ENCODE data around the gene RNF213. TPM values are rescaled to one million over a fixed set of nuclear protein-coding genes. Genes with fewer than 3 reads are reported as not detected.
"Not testable (repeated sequence)": the region's sequence is repeated elsewhere in the genome, so short reads cannot be mapped to it uniquely, and the experiment has no call there.

The RNF213 gene
- total and polyA plus RNA-seq, 4 donors = 67.0 to 198 (median 106) TPM

DNA sequence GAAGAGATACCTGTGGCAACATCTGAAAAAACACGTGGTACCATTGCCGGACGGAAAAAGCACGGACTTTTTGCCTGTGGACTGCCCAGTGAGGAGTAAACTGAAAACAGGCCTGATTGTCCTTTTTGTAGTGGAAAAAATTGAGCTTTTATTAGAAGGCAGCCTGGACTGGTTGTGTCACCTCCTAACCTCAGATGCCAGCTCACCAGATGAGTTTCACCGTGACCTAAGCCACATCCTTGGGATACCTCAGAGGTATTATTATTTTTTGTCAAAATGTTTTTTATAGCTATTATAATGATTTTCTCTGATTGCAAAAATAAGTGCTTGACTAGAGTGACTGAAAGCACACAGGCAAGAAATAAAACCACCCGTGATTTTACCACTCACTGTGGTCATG, 34.9 kb downstream of the RNF213 start:
- H3K27me3 ChIP-seq (ENCODE audit: control insufficient read depth in 3 of 3, insufficient read depth in 3 of 3, low read length in 2 of 3) = no peaks in the 10 kb centered on the region
- no peak overlapping the region for H3K27ac ChIP-seq (ENCODE audit: low read depth in 1 of 2, low read length in 1 of 2)
- no peaks in the 10 kb centered on the region for H3K4me1 ChIP-seq (ENCODE audit: control insufficient read depth in 5 of 5, insufficient read depth in 5 of 5, low read length in 5 of 5)
- no peak overlapping the region for H3K4me3 ChIP-seq
- ATAC-seq (ENCODE audit: insufficient read depth, low FRiP score) = no peak
- H3K9me3 ChIP-seq (ENCODE audit: control insufficient read depth in 4 of 4, insufficient read depth in 3 of 4, low read length in 3 of 4) = no peaks in the 10 kb centered on the region
- no peak for DNase-seq
- H3K9ac ChIP-seq (ENCODE audit: insufficient read depth in 1 of 2, low read length in 2 of 2) = no peak overlapping the region
- TF ChIP-seq, protein P1, sequence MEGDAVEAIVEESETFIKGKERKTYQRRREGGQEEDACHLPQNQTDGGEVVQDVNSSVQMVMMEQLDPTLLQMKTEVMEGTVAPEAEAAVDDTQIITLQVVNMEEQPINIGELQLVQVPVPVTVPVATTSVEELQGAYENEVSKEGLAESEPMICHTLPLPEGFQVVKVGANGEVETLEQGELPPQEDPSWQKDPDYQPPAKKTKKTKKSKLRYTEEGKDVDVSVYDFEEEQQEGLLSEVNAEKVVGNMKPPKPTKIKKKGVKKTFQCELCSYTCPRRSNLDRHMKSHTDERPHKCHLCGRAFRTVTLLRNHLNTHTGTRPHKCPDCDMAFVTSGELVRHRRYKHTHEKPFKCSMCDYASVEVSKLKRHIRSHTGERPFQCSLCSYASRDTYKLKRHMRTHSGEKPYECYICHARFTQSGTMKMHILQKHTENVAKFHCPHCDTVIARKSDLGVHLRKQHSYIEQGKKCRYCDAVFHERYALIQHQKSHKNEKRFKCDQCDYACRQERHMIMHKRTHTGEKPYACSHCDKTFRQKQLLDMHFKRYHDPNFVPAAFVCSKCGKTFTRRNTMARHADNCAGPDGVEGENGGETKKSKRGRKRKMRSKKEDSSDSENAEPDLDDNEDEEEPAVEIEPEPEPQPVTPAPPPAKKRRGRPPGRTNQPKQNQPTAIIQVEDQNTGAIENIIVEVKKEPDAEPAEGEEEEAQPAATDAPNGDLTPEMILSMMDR (IDR thresholded peaks at IDR 0.05; ENCODE audit: control extremely low read depth, extremely low read depth) = no peak
- WGBS, 2 donors = 95 to 97% methylated on average over 6 of the region's 6 CpGs
- peaks cover 21 to 64% (median 56%) of the 10 kb centered on the region in 4 donors for H3K36me3 ChIP-seq (ENCODE audit: control insufficient read depth in 4 of 4, insufficient read depth in 4 of 4, low read length in 4 of 4)

DNA sequence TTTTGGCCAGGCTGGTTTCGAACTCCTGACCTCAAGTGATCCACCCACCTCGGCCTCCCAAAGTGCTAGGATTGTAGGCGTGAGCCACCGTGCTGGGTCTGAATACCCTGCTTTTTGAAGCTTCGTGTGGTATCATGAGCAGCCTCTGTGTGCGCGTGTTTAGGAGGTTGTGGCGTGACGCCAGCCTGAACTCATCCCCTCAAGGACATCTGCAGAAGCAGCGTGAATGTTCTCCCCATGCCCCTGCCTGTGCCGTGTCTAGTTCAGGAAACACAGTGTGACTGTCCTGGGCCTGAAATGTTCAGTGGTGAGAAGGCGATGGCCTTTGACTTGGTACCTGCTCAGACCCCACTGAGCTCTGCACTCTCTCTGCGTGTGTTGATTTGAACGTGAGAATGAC, 35.6 kb downstream of the RNF213 start:
- H3K36me3 ChIP-seq (ENCODE audit: control insufficient read depth in 4 of 4, insufficient read depth in 4 of 4, low read length in 4 of 4) = peaks cover 23 to 63% (median 60%) of the 10 kb centered on the region in 4 donors
- no peak overlapping the region for H3K9ac ChIP-seq (ENCODE audit: insufficient read depth in 1 of 2, low read length in 2 of 2)
- H3K9me3 ChIP-seq (ENCODE audit: control insufficient read depth in 4 of 4, insufficient read depth in 3 of 4, low read length in 3 of 4) = no peaks in the 10 kb centered on the region
- no peak for DNase-seq
- 95 to 96% methylated on average over 14 of the region's 14 CpGs for WGBS, 2 donors
- H3K4me1 ChIP-seq (ENCODE audit: control insufficient read depth in 5 of 5, insufficient read depth in 5 of 5, low read length in 5 of 5) = no peaks in the 10 kb centered on the region
- ATAC-seq (ENCODE audit: insufficient read depth, low FRiP score) = no peak
- TF ChIP-seq, protein P1 (IDR thresholded peaks at IDR 0.05; ENCODE audit: control extremely low read depth, extremely low read depth) = no peak
- H3K4me3 ChIP-seq = no peak overlapping the region
- H3K27ac ChIP-seq (ENCODE audit: low read depth in 1 of 2, low read length in 1 of 2) = no peak overlapping the region
- no peaks in the 10 kb centered on the region for H3K27me3 ChIP-seq (ENCODE audit: control insufficient read depth in 3 of 3, insufficient read depth in 3 of 3, low read length in 2 of 3)

DNA sequence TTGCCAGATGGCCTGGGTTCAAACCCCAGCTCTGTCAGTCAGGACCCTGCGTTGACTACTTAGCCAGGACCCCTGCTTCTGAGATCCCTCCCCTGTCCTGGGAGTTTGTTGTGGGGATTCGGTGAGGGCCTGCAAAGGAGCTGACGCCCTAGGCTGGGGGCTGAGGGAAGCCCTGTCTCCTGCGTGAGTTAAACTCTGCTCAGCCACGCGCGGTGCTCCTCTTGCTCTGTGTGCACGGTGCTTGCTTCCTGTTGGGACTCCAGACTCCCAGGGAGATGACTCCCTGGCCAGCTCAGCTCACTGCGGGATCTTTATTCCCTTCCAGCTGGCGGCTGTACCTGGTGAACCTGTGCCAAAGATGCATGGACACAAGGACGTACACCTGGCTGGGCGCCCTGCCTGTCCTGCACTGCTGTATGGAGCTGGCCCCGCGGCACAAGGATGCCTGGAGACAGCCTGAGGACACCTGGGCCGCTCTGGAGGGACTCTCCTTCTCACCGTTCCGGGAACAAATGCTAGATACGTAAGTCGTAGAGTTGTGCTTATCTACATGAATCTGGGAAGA, 37.4 kb downstream of the RNF213 start:
- TF ChIP-seq, protein P1 (IDR thresholded peaks at IDR 0.05; ENCODE audit: control extremely low read depth, extremely low read depth) = no peak
- Histone ChIP-seq H3K9me3 (ENCODE audit: control insufficient read depth in 4 of 4, insufficient read depth in 3 of 4, low read length in 3 of 4) (peaks cover 0 to 2% (median under 1%) of the 10 kb centered on the region in 4 donors), H3K4me3 (no peak overlapping the region), H3K4me1 (ENCODE audit: control insufficient read depth in 5 of 5, insufficient read depth in 5 of 5, low read length in 5 of 5) (no peaks in the 10 kb centered on the region), H3K36me3 (ENCODE audit: control insufficient read depth in 4 of 4, insufficient read depth in 4 of 4, low read length in 4 of 4) (peaks cover 27 to 69% (median 55%) of the 10 kb centered on the region in 4 donors), H3K9ac (ENCODE audit: insufficient read depth in 1 of 2, low read length in 2 of 2) (no peak overlapping the region), H3K27me3 (ENCODE audit: control insufficient read depth in 3 of 3, insufficient read depth in 3 of 3, low read length in 2 of 3) (no peaks in the 10 kb centered on the region), H3K27ac (ENCODE audit: low read depth in 1 of 2, low read length in 1 of 2) (no peak overlapping the region)
- no peak for ATAC-seq (ENCODE audit: insufficient read depth, low FRiP score)
- 91 to 96% methylated on average over 19 of the region's 19 CpGs for WGBS, 2 donors
- DNase-seq = no peak

DNA sequence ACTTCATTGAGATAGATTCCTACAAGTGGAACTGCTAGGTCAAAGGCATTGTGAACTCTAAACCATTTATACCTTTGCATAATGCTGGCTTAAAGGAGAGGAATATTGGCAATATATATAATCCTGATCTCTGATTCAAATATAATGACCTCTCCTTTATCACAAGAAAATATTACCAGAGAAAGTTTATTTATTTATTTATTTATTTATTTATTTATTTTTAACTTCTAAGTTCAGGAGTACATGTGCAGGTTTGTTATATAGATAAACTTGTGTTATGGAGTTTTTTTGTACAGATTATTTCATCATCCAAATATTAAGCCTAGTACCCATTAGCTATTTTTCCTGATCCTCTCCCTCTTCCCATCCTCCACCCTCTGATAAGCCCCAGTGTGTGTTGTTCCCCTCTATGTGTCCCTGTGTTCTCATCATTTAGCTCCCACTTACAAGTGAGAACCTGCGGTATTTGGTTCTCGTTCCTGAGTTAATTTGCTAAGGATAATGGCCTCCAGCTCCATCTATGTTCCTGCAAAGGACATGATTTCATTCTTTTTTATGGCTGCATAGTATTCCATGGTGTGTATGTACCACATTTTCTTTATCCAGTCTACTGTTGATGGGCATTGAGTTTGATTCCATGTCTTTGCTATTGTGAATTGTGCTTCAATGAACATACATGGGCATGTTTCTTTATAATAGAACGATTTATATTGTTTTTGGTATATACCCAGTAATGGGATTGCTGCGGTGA, 38.9 kb downstream of the RNF213 start:
- H3K27ac ChIP-seq (ENCODE audit: low read depth in 1 of 2, low read length in 1 of 2); ATAC-seq (ENCODE audit: insufficient read depth, low FRiP score); DNase-seq; H3K4me1 ChIP-seq (ENCODE audit: control insufficient read depth in 5 of 5, insufficient read depth in 5 of 5, low read length in 5 of 5); H3K9ac ChIP-seq (ENCODE audit: insufficient read depth in 1 of 2, low read length in 2 of 2); H3K4me3 ChIP-seq; H3K9me3 ChIP-seq (ENCODE audit: control insufficient read depth in 4 of 4, insufficient read depth in 3 of 4, low read length in 3 of 4); H3K27me3 ChIP-seq (ENCODE audit: control insufficient read depth in 3 of 3, insufficient read depth in 3 of 3, low read length in 2 of 3): not testable (repeated sequence)
- peaks cover 28 to 72% (median 51%) of the 10 kb centered on the region in 4 donors for H3K36me3 ChIP-seq (ENCODE audit: control insufficient read depth in 4 of 4, insufficient read depth in 4 of 4, low read length in 4 of 4)
- 98% methylated on average over 4 of the region's 4 CpGs for WGBS, 2 donors

DNA sequence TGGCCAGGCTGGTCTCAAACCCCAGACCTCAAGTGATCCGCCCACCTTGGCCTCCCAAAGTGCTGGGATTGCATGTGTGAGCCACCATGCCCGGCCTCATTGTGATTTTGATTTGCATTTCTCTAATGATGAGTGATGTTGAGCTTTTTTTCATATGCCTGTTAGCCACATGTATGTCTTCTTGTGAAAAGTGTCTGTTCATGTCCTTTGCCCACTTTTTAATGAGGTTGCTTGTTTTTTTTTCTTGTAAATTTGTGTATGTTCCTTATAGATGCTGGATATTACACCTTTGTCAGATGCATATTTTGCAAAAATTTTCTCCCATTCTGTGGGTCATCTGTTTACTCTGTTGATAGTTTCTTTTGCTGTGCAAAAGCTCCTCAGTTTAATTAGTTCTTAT, 40.1 kb downstream of the RNF213 start:
- H3K9ac ChIP-seq (ENCODE audit: insufficient read depth in 1 of 2, low read length in 2 of 2); H3K4me3 ChIP-seq; H3K4me1 ChIP-seq (ENCODE audit: control insufficient read depth in 5 of 5, insufficient read depth in 5 of 5, low read length in 5 of 5); DNase-seq; ATAC-seq (ENCODE audit: insufficient read depth, low FRiP score); H3K27me3 ChIP-seq (ENCODE audit: control insufficient read depth in 3 of 3, insufficient read depth in 3 of 3, low read length in 2 of 3); H3K27ac ChIP-seq (ENCODE audit: low read depth in 1 of 2, low read length in 1 of 2); H3K9me3 ChIP-seq (ENCODE audit: control insufficient read depth in 4 of 4, insufficient read depth in 3 of 4, low read length in 3 of 4): not testable (repeated sequence)
- peaks cover 30 to 67% (median 45%) of the 10 kb centered on the region in 4 donors for H3K36me3 ChIP-seq (ENCODE audit: control insufficient read depth in 4 of 4, insufficient read depth in 4 of 4, low read length in 4 of 4)
- 97 to 98% methylated on average over 2 of the region's 2 CpGs for WGBS, 2 donors

All from lung (tissue), 12 donors.